Measurements from ENCODE around the gene IKBKE.

DNA sequence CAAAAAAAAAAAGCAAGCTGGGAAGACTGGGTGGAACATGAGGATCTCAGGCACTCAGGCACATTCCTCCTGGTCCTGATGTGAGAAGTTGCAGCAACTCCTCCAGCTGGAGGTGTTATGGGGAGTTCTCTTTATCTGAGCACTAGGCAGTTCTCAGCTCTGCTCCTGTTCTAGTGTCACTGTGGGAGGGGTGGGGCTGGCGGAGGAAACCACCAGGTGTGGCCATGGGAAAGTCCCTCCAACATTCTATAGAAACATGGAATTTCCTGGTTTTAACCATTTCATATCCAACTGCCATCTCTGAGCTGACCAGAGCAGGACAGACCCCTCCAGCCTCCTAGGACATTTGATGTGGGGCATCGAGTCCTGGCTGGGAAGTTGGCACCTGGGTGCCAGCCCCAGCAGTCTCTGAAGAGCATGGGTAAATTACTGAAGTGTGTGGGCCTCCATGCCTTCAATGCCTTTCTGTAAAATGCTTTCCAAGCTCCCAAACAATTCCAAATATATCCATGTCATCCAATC is 804 bp upstream of the IKBKE start:
- TF ChIP-seq GATA2 (IDR thresholded peaks at IDR 0.05; ENCODE audit: low read depth, low read length) (no peak), GATA3 (IDR thresholded peaks at IDR 0.05; ENCODE audit: low read depth, low read length) (no peak)
